HepG2 (cell line): Measurements from ENCODE around the gene TAAR1. TPM values are rescaled to one million over a fixed set of nuclear protein-coding genes. Genes with fewer than 3 reads are reported as not detected.
"Not testable (repeated sequence)": the region's sequence is repeated elsewhere in the genome, so short reads cannot be mapped to it uniquely, and the experiment has no call there.

Source experiments
- ATAC-seq: fragments of 200-7000 bp; cut with Tn5 transposase; 3 replicates; pipeline ENCODE4 v1.9.1; 2020; ENCODE audit warnings: mild to moderate bottlenecking, moderate library complexity
- BruUV-seq: library from RNA; stranded (reverse); fragments of 400-500 nt; replicated peaks from 2 replicates; lab custom pipeline; 2021; lab: Mats Ljungman, UMichigan
- CTCF ChIA-PET: fragments of 300-600 bp; formaldehyde crosslinking; extraction: SDS; loops from one replicate; lab custom pipeline; 2021; ENCODE audit warnings: low total read pairs, inconsistent platforms, low intra/inter-chr PET ratio; lab: Yijun Ruan, JAX
- POLR2A ChIA-PET: fragments of 350-600 bp; sonication (Branson Sonifier 250); formaldehyde crosslinking; loops from one replicate; lab custom pipeline; 2020; ENCODE audit warnings: antibody characterized with exemption, inconsistent platforms; lab: Yijun Ruan, JAX
- DNase-seq: peaks from one replicate; pipeline ENCODE4 v3.0.0-alpha.2; 2015; ENCODE audit warnings: low spot score
- FAIRE-seq: peaks from 3 replicates; lab custom pipeline; 2011; peaks lifted over from hg19 to GRCh38; lab: Jason Lieb, UNC
- H2AFZ ChIP-seq: one replicate; pipeline ENCODE4 v1.6.1; 2011; ENCODE audit warnings: low read length, inconsistent platforms
- H3K27ac ChIP-seq: fragments of 300-600 bp; 3 replicates; pipeline ENCODE4 v1.8.0; 2011; ENCODE audit warnings: mixed run types, mild to moderate bottlenecking, mixed read lengths, low read length, inconsistent platforms; ENCODE audit not compliant: insufficient read depth; ENCODE audit errors: extremely low read length
- H3K27me3 ChIP-seq, 2 experiments: fragments of 200-600 bp in 1 of 2; 2 replicates in 1 of 2; 3 replicates in 1 of 2; pipeline versions ENCODE4 v1.6.0 to v1.8.0; 2011; ENCODE audit warnings: low read length in 2 of 2, mild to moderate bottlenecking in 2 of 2, moderate library complexity in 2 of 2, inconsistent platforms in 1 of 2; ENCODE audit not compliant: insufficient read depth in 2 of 2, control insufficient read depth in 1 of 2
- H3K36me3 ChIP-seq, 2 experiments: fragments of 200-600 bp in 1 of 2; replicated peaks in 1 of 2; 2 replicates in 1 of 2; 3 replicates in 1 of 2; pipeline versions ENCODE4 v1.5.1 to v1.8.0; 2011; ENCODE audit warnings: low read length in 2 of 2, inconsistent platforms in 1 of 2; ENCODE audit not compliant: insufficient read depth in 2 of 2, control insufficient read depth in 1 of 2
- H3K4me1 ChIP-seq: 2 replicates; pipeline ENCODE4 v1.5.1; 2012; ENCODE audit warnings: low read length, inconsistent platforms; ENCODE audit not compliant: insufficient read depth
- H3K4me2 ChIP-seq: 2 replicates; pipeline ENCODE4 v1.6.0; 2011; ENCODE audit warnings: low read depth, low read length, inconsistent platforms
- H3K4me3 ChIP-seq, 3 experiments: fragments of 200-600 bp in 1 of 3; sonication (generic), shearing (Covaris generic) in 1 of 3; replicated peaks in 1 of 3; 2 replicates each; pipeline ENCODE4 v1.5.1; 2011 to 2016; ENCODE audit warnings: low read length in 3 of 3, inconsistent platforms in 2 of 3, low read depth in 2 of 3, mild to moderate bottlenecking in 2 of 3, control low read depth in 1 of 3, mixed read lengths in 1 of 3; ENCODE audit not compliant: insufficient read depth in 1 of 3
- H3K79me2 ChIP-seq: one replicate; pipeline ENCODE4 v1.6.1; 2011; ENCODE audit warnings: low read length, inconsistent platforms; ENCODE audit not compliant: insufficient read depth
- H3K9ac ChIP-seq: 2 replicates; pipeline ENCODE4 v1.6.0; 2011; ENCODE audit warnings: mild to moderate bottlenecking, low read depth, low read length, inconsistent platforms; ENCODE audit not compliant: insufficient read depth
- H3K9me3 ChIP-seq: 2 replicates; pipeline ENCODE4 v1.5.1; 2012; ENCODE audit warnings: mild to moderate bottlenecking, low read length
- H4K20me1 ChIP-seq: 2 replicates; pipeline ENCODE4 v1.6.0; 2011; ENCODE audit warnings: inconsistent platforms, mild to moderate bottlenecking, low read length, moderate library complexity; ENCODE audit not compliant: insufficient read depth
- AGO2 ChIP-seq: fragments of 200-400 bp; formaldehyde crosslinking; optimal IDR thresholded peaks from 2 replicates; pipeline ENCODE3; 2017; ENCODE audit warnings: mild to moderate bottlenecking, low read depth, low read length, moderate library complexity
- ATF7 ChIP-seq, 2 experiments: fragments of 450-650 bp in 1 of 2; sonication (generic) in 1 of 2; formaldehyde crosslinking in 1 of 2; IDR thresholded peaks; 2 replicates each; pipeline versions ENCODE4 v1.4.0 to v1.6.1; 2016 to 2020; ENCODE audit warnings: antibody characterized with exemption in 1 of 2, mild to moderate bottlenecking in 1 of 2, missing genetic modification reagents in 1 of 2
- CEBPB ChIP-seq: IDR thresholded peaks from 2 replicates; pipeline ENCODE4 v1.6.1; 2011; ENCODE audit warnings: low read depth, low read length, improper control_type of control experiment, borderline replicate concordance
- CENPBD1 ChIP-seq: sonication (generic); formaldehyde crosslinking; IDR thresholded peaks from 2 replicates; pipeline ENCODE4 v1.8.0; 2022; ENCODE audit warnings: missing genetic modification reagents, low read depth, mild to moderate bottlenecking, borderline replicate concordance
- CERS6 ChIP-seq: sonication (generic); formaldehyde crosslinking; IDR thresholded peaks from 2 replicates; pipeline ENCODE4 v1.5.0; 2020; ENCODE audit warnings: missing genetic modification reagents
- ETV6 ChIP-seq: sonication (generic); formaldehyde crosslinking; conservative IDR thresholded peaks from 2 replicates; pipeline ENCODE4 v1.4.0; 2020; ENCODE audit warnings: missing genetic modification reagents
- NR2F6 ChIP-seq, 2 experiments: IDR thresholded peaks; 2 replicates each; pipeline ENCODE4 v1.6.1; 2016; ENCODE audit warnings: antibody characterized with exemption in 1 of 2, mild to moderate bottlenecking in 1 of 2
- TBX2 ChIP-seq: sonication (generic); formaldehyde crosslinking; IDR thresholded peaks from 2 replicates; pipeline ENCODE4 v1.5.0; 2020; ENCODE audit warnings: missing genetic modification reagents, mild to moderate bottlenecking, borderline replicate concordance
- TCF12 ChIP-seq, 2 experiments: fragments of 450-650 bp in 1 of 2; sonication (generic) in 1 of 2; formaldehyde crosslinking in 1 of 2; IDR thresholded peaks; 2 replicates each; pipeline versions ENCODE4 v1.6.1 to v1.8.0; 2017 to 2022; ENCODE audit warnings: antibody characterized with exemption in 1 of 2, mild to moderate bottlenecking in 1 of 2, missing genetic modification reagents in 1 of 2, moderate library complexity in 1 of 2
- ZMYM3 ChIP-seq: sonication (generic); formaldehyde crosslinking; IDR thresholded peaks from 2 replicates; pipeline ENCODE4 v1.5.1; 2020; ENCODE audit warnings: mild to moderate bottlenecking, missing genetic modification reagents
- ZNF317 ChIP-seq: sonication (generic); formaldehyde crosslinking; IDR thresholded peaks from 2 replicates; pipeline ENCODE4 v1.5.0; 2020; ENCODE audit warnings: mild to moderate bottlenecking, missing genetic modification reagents
- ZNF484 ChIP-seq: sonication (generic); formaldehyde crosslinking; IDR thresholded peaks from 2 replicates; pipeline ENCODE4 v1.5.1; 2020; ENCODE audit warnings: mild to moderate bottlenecking, low read depth, missing genetic modification reagents, borderline replicate concordance
- ZNF550 ChIP-seq: sonication (generic); formaldehyde crosslinking; IDR thresholded peaks from 2 replicates; pipeline ENCODE4 v1.4.0; 2020; ENCODE audit warnings: mild to moderate bottlenecking, missing genetic modification reagents, borderline replicate concordance
- ZNF564 ChIP-seq: sonication (generic); formaldehyde crosslinking; IDR thresholded peaks from 2 replicates; pipeline ENCODE4 v1.8.1; 2023; ENCODE audit warnings: mild to moderate bottlenecking, missing genetic modification reagents
- WGBS: methylation state at CpG from one replicate; pipeline ENCODE4 v1.1.6; 2017; ENCODE audit warnings: low lambda C conversion rate; 5-methylcytosine and 5-hydroxymethylcytosine counted together
- in situ Hi-C: cut with HindIII; loops from 2 replicates; pipeline ENCODE4 v1.10.0; 2017; ENCODE audit warnings: low pct_unique_long_range_greater_than_20kb; ENCODE audit not compliant: extremely low pct_ligation_motif_present
- intact Hi-C: fragments of 100-400 bp; cut with micrococcal nuclease; formaldehyde crosslinking; loops from one replicate; pipeline ENCODE4 v1.10.0; 2022; ENCODE audit not compliant: unreplicated experiment
- polyA plus RNA-seq, 8 experiments: library from polyadenylated mRNA; depleted of rRNA in 3 of 8; stranded (reverse) in 7 of 8; unstranded in 1 of 8; fragments of >200 nt; fragmentation: Illumina TruSeq in 4 of 8; extraction: Trizol in 4 of 8; gene quantifications; 2 replicates each; pipeline versions ENCODE4 v1.2.1 to v1.2.3, GENCODE V29; 2011 to 2016; ENCODE audit warnings: low read depth in 4 of 8, missing spikeins in 1 of 8, mixed read lengths in 1 of 8; ENCODE audit not compliant: insufficient read depth in 1 of 8
- total RNA-seq, 5 experiments: library from RNA; depleted of rRNA; stranded (reverse); fragments of >200 nt; fragmentation: Illumina TruSeq; extraction: Trizol; gene quantifications; 2 replicates each; pipeline ENCODE4 v1.2.3, GENCODE V29; 2016; ENCODE audit warnings: low read depth in 1 of 5

The TAAR1 gene
- total and polyA plus RNA-seq, 2 of the 13 experiments (the other 11 are each of a cell fraction or from before 2014, with no cell fraction given), result not detected

- TF ChIP-seq CENPBD1 (CRISPR knock-in tag) (no peak), ETV6 (CRISPR knock-in tag) (no peak), ZNF484 (no peak), ZMYM3 (CRISPR knock-in tag) (no peak), TCF12 (IDR thresholded peaks at IDR 0.05) (no peak), TCF12 (CRISPR knock-in tag; IDR thresholded peaks at IDR 0.05) (no peak), ZNF550 (CRISPR knock-in tag) (no peak), NR2F6 (IDR thresholded peaks at IDR 0.05) (no peak), NR2F6 (CRISPR knock-in tag; IDR thresholded peaks at IDR 0.05) (no peak), CEBPB (peak; percentile 51; the same call in 1 of the 2 replicates), AGO2 (no peak), CERS6 (CRISPR knock-in tag) (no peak), ATF7 (IDR thresholded peaks at IDR 0.05) (peak; percentile 8; the same call in 1 of the 2 replicates), ATF7 (CRISPR knock-in tag; IDR thresholded peaks at IDR 0.05) (no peak), ZNF564 (no peak), TBX2 (no peak), ZNF317 (no peak)
Observed at GRCh38 chr6:132708002-132708401, 49.0 kb upstream of the TAAR1 start (continued).

- H3K27ac ChIP-seq, H3K9me3 ChIP-seq, H3K36me3 ChIP-seq, H2AFZ ChIP-seq, POLR2A ChIA-PET, FAIRE-seq, BruUV-seq, ATAC-seq, DNase-seq, in situ Hi-C loops, CTCF ChIA-PET, H3K27me3 ChIP-seq, H4K20me1 ChIP-seq, H3K79me2 ChIP-seq, H3K9ac ChIP-seq, intact Hi-C loops, H3K4me3 ChIP-seq, H3K4me2 ChIP-seq, H3K4me1 ChIP-seq: not testable (repeated sequence)
- 34% methylated on average over 4 of the region's 4 CpGs for WGBS
Observed at GRCh38 chr6:132706756-132707155, 47.8 kb upstream of the TAAR1 start.
